CD4-positive, alpha-beta T cell treated with Interleukin-10 for 1 hour (primary cell): ENCODE data around the gene SCTR.

Source experiments
- DNase-seq: peaks from one replicate; pipeline ENCODE4 v3.0.0-alpha.2; 2020

SCTR gene

DNA sequence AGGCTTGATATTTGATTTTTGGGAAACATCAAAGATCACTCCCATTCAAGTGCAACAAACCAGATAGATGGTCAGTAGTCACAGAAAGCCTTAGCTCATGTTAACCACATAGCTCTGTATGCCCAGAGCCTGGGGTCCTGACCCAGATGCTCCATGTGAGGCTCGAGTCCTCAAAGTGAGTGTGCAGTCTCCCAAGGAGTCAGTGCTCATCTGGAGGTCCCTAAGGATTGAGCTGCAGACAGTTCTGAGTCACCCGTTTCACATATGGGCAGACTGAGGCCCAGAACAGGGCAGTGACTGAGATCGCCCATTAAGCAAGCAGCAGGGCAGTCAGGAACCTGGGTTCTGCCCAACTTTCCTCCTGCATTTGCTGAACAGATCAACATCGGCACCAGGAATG lies 83.4 kb downstream of the SCTR start:
- no peak for DNase-seq

DNA sequence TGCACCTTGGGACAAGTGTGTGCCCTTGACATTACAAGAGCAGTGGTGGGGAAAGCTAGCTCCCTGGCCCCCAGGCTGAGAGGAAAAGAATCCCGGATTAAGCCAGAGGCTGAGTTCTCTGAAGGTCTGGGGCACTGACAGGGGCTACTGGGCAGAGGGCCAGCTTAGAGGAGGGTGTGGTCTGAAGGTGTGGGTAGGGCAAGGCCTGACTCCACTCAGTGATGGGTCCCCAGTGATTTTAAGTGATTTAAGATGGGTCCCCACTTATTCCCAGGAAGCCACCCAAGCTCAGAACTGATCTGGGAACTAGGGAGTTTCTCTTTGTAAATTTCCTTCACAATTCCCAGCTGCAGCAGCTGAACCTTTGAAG lies 83.8 kb downstream of the SCTR start:
- DNase-seq: no peak

DNA sequence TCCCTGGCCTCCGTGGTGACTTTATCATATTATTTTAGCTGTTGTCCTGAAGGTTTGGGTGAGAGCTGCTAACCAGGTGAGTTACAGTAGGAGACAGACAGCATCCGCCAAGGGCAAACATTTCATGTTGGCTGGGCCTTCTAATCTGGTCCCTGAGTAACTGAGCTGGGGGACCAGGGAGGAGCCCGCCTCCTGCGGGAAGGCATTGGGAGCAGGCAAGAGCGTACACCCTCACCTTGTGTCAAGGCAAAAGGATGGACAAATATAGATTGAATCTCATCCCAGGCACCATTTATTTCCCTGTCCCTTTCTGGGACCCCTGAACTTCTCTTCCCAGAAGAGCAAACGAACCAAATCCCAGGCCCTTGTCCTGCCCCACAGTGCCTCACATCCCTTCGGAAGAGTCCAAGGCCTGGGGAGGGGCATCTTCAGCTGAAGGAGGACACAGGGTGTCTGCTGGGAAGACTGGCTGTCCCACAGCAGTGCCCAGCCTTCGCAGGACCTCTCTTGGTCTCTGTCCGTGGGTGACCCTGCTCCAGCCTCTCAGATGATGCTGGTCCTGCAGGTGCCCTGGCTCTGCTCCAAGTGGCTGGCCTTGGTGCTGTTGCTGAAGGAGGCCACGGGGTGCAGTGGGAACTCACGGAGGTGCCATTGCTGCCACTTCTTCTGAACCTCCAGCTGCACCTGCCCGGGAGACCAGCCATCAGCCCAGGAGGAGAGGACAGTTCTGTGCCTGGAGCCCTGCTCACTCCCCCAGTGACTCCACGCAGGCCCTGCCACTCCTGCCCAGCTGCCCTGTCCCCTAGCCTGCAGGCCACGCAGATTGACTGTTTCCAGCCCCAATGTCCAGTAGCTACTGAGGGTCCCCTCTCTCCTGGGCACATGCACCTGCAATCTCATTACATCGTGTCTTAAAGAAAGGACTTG lies 84.4 kb downstream of the SCTR start:
- DNase-seq: no peak

DNA sequence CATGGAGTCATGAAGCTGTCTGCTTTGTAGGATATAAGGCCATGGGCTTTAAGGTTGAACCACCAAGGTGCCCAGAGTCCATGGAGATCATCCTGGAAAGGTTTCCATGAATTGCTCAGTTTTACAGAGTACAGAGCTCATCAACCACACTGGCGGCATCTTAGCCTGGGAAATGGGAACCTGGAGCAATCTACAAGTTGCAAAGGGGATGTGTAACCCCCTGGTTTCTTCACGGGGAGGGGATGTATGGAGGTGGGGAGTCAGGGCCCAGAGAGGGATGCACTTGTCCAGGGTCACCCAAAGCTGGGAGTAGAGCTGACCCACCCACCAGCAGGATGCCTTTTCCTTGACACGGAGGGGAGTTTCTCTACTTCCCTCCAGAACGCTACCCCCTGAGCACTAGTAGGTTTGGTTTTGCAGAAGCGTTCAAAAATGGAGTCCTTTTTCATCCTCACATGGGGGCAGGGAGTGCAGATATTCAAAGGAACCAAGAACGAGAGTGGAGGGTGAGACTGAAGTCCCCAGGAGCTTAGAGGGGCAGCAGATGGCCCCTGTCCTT lies 85.5 kb downstream of the SCTR start:
- DNase-seq: no peak

DNA sequence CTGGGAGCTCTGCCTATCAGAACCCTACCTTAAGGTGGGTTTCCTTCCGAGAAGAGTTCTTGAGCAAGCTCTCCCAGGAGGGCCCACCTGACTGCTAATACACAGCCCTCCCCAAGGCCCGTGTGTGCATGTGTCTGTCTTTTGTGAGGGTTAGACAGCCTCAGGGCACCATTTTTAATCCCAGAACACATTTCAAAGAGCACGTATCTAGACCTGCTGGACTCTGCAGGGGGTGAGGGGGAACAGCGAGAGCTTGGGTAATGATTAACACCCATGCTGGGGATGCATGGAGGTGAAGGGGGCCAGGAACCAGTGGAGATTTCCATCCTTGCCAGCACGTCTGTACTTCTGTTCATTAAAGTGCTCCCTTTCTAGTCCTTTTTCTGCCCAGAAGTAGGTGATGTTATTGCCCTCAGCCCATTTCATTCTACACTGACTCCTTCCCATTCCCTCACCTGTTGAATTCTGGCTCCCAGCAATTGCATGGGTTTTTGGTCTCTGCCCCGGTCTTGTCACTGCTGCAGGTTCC lies 86.1 kb downstream of the SCTR start:
- no peak for DNase-seq

DNA sequence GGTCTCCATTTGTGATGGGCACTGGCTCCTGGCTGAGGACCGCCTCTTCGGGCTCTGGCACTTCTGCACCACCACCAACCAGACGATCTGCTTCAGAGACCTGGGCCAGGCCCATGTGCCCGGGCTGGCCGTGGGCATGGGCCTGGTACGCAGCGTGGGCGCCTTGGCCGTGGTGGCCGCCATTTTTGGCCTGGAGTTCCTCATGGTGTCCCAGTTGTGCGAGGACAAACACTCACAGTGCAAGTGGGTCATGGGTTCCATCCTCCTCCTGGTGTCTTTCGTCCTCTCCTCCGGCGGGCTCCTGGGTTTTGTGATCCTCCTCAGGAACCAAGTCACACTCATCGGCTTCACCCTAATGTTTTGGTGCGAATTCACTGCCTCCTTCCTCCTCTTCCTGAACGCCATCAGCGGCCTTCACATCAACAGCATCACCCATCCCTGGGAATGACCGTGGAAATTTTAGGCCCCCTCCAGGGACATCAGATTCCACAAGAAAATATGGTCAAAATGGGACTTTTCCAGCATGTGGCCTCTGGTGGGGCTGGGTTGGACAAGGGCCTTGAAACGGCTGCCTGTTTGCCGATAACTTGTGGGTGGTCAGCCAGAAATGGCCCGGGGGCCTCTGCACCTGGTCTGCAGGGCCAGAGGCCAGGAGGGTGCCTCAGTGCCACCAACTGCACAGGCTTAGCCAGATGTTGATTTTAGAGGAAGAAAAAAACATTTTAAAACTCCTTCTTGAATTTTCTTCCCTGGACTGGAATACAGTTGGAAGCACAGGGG lies 87.1 kb downstream of the SCTR start:
- DNase-seq: no peak

DNA sequence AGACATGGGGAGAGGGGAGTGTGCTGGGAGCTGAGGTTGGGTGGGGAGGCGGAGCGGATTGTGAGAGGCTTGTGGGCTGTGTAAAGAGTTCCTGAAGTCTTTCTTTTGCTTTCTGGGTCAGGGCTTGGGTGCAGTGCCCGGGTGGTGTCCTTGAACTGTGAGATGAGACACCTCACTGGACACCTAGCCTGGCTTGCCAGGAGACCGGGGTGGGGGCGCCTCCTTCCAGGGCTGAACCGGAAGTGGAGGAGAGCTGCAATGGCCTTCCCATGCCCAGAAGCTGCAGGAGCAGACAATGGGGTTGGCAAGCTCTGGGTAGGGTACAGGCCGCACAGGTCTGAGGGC lies 88.4 kb downstream of the SCTR start:
- no peak for DNase-seq

DNA sequence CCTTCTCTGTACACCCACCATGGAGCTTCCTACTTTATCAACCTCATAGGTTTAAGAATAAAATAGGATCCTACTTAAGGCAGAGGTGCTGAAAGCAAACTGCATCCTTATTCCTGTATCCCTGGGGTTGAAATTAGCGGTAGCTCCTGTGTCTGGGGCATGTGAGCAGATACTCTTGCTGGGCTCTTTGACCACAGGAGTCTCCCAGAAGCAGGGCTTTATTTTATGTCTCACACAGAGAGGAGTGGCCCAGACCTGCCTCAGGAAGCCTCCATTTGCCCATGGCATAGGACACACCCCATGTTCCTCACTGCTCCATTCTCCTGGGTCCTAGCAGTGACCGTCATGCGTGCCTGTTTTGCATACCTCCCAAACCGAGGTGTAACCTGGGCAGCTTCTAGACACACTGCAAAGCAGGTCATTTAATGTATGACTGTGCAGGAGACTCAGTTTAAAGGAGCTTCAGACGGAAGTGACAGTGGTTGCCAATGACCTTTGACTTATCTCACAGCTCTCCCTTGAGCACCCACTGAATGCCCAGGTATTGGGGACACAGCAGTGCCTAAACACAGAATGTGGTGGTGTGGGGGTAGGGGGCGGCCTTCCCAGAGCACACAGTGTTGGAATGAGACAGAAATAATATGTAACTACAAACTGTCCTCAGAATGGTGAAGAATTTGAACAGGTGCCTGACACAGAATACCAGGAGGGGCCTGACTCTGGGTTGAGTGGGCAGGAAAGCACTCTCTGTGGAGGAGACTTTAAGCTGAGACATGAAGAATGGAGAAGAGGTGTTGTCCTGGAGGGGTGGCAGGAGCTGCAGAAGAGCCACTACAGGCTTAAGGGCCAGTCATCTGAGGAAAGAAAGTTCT lies 89.0 kb downstream of the SCTR start:
- no peak for DNase-seq

DNA sequence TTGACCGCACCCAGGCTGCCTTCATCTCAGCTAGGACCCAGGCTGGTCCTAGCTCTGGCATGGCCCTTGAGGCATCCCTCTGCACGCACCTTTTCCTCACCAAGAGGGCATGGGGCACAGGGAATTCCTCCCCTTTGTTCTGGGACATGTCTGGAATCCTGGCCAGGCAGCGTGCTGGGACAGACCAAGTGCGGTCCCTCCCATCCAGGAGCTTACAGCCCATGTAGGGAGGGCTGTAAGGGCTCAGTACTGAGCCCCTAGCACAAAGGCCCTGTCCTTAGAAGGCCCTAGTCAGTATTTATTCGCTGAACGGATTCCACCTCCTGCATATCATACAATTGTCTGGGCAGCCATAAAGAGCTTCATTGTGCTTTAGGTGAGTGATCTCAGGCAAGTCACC lies 89.6 kb downstream of the SCTR start:
- DNase-seq: no peak

DNA sequence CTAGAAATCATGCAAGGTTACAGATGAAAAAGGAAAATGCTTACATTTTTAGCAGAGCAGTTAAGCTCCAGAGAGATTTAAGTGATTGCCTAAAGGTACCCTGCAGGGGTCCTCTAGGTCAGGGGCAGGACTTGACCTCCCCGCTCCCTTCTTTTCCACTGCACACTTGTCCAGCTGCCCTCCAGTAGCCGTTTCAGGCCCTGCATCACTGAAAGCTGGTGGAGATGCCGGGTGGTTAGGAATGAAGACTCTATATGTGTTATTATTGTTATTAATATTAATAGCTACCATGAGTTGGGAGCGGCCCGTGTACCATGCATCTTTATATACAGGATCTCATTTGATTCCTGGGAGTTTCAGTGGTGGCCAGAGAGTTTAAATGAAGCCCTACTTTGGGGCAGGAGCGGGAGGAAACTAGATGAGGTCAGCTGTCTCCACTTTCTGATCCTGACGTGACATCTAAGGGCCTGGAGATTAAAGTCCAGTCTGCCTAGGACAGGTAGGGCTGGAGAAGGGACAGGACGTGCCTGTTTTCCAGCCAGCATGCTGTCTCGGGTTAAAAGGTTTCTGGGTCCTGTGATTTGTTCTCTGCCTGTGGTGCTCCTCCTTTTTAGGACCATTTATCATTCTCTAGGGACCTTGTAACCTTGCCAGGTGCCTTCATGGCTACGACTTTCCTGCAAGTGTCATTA lies 90.5 kb downstream of the SCTR start:
- no peak for DNase-seq

DNA sequence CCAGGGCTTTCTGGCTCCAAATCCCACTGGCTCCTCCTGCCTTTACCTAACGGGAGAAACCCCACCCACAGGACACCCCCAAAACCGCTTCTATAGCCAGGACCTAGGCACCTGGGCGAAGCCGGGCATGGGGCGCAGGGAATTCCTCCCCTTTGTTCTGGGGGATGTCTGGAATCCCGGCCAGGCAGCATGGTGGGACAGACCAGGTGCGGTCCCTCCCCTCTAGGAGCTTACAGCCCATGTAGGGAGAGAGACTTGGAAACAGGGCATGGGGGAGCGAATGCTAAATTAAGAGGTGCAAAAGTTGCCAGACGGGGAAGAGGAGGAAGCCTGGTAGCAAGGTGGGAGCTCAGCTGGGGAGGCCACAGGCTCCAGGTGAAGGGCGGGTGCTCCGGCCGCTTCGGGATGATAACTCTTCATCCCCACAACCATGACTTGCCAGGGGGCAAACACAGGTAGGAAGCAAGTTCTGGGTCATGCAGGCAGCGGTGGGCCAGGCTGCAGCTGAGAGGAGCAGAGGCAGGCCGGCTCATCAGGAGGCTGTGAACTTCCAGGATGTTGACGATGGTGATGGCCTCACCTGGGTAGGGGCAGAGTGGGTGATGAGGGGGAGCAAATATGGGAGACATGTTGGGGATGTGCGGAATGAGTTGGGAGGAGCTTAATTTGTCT lies 91.3 kb downstream of the SCTR start:
- no peak for DNase-seq

DNA sequence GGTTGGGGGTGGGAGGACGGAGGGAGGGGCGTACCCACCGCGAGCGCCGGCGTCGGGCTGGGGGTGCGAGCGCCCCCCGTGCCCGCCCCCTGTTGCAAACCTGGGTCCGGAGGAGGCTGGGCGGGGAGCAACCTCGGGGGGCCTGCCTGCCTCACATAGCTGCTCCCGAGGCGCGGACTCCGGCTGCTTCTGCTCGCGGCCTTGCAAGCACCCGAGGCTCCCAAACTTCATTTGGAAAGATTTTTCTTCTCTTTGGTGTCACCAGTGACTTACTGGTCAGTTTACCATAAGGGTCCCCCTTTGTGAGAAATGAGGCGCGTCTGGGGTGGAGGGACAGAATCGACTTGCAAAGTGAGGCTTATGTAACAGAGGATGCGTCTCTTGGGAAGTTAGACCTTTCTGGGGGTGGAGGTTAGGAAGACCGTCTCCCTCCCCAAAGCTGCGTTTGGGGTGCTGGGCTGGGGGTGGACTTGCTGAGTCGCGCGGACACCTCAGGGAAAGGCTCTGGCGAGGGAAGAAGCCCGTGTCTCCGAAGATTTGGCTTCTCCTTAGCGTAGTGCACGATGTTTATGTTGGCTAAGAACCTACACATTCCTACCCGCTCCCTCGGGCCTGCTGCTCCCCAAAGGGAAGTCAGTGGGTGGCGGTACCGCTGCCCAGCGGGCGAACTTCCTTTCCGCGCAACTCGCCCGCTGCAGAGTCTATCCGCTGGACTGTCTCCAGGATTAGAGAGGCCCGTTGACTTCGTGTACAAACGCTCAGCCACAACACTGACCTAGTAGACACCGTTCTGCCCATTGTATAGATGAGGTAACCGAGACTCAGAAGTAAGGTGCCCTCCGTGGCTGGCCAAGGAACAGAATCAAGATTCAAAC lies 92.1 kb downstream of the SCTR start:
- no peak for DNase-seq

DNA sequence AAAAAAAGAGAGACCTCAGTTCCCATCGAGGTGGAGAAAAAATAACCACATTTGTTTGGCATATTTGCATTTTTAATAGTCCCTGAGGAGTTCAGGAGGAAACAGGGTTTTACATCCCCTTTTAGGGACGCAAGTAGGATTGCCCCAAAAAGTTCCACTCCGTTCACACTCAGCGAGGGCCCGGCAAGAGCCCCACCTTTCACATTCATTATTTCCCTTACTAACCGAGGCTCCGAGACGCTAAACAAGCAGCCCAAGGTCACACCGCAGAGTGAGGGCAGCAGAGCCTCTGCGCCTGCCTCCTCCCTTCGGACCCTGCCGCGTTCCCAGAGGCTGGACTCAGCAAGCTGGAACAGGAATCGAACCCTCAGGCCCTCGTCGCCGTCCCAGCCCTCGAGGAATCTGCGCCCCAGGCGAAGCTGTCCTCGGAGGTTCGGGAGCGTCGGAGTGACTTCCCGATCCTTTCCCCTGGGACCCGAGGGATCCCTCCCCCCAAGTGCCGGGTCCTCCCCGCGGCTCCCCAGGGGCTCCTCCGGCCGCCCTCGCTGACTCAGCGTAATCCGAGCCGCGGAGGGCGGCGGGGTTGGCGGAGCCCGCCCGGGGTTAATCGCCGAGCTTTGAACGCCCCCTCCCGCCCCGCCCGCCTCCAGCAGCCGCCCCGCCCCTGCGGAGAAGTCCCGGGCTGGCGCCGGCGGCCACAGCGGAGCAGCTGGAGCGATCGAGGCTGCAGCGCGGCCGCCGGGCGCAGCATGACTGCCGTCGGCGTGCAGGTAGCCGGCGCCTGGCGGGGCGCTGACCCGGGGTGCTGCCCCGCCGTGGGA lies 92.9 kb downstream of the SCTR start, which contains the start of gene TMEM37:
Gene TMEM37, plus strand, starts transcription at position 700 of the 821 bp plus-strand sequence. Its CDS starts 50 bp downstream, at position 750.
- DNase-seq: no peak

DNA sequence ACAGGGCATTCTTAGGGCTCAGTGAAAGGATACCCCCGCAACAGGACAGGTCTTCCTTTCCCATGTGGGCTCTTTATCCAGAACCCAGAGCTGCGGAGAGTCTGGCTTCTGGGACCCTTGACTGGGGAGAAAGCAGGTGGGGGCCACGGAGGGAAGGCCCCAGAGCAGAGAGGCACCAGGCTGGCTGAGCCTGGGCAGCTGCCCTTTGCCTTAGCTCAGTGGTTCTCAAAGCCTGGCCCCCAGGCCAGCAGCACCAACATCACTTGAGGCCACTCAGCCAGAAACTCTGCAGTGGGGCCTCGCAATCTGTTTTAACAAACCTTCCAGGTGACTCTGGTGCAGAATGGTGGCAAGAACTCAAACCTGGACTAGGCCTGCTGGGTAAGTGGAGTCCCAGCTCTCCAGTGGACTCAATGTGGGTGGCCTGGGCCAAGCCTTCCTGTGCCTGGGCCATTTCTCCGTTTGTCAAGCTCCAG lies 94.2 kb downstream of the SCTR start:
- no peak for DNase-seq

DNA sequence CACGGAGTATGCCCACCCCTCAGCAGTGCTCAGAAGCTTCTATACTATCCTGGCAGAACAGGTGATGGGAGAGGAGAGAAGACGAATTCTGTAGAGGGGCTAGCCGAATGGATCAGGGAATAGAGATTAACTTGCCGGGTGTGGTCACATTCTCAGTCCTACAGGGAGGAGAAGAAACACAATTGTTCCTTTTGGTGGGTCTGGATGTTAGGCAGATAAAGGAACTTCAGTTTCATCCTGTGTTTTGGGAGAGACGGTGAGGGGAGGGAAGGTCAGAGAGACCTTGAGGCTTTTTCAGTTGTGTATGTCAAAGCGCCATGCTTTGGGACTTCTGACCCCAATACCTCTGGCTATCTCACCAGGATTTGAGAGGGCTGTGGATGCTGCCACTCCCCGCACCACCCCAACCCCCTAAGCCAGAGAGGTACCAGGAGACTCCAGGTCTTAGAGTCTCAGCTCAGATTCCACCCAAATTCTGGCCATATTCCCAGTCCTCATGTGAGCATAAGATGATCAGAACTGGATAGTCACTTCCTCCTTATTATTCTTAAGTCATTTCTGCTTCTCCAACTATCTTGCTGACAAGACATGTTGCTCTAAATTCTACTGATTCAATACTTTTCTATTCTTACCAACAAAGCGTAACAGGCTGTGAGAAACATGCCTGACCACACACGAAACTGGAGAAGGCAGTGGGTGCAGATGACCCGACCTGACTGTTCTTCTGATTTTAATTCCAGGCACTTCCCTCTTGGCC lies 94.9 kb downstream of the SCTR start:
- no peak for DNase-seq

DNA sequence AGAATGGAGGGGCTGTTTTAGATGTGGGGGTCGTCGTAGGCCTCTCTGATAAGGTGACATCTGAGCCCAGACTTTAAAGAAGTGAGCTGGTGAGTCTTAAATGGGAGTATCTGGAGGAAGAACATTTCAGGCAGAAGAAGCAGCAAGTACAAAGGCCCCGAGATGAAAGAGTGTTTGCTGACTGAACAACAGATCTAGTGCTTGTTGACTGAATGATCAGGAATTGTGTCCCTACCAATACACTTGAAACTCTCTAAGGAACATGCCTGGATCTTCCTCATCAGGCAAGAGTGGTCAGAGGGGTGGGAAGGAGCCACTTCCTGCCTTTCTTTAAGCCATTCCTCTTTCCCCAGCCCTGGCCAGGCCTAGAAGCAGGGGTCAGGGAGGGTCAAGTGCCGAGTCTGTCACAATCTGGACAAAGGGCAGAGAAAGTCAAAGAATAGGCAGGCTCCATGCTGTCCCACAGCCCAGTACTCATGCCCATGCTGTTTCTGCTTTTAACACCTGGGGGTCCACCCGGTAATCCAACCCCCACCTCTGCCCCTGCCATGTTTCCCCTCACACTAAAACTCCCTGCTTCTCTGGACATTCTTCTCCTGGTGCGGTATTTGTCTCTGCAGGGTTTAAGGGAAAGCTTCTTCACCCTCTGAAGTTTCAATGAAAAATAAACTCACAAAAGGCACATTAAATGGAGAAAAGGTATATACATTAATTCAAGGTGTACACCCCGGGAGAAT lies 95.6 kb downstream of the SCTR start:
- no peak for DNase-seq

DNA sequence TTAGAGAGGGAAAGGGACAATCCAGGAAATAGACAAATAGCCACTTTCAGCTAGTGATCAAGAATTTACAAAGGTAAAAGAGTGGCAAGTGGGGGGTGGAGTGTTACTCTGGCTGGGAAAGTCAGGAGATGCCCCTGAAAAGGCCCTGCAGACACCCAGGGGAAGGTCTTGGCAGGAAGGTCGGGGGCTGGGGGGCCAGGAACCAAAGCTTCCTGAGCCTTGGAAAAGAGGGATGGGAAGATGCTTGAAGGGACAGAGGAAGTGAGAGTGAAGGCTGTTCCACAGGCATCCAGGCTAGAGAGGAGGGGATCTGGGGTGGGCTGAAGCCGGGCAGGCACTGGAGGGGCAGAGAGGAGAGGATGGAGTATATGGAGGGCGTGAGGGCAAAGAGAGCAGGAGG lies 96.5 kb downstream of the SCTR start:
- DNase-seq: no peak
